Adrenal gland (tissue), 12 donors: ENCODE results near the gene DYNC1I2. TPM values are rescaled to one million over a fixed set of nuclear protein-coding genes. Genes with fewer than 3 reads are reported as not detected.

Experiments used
- DNase-seq, 7 donors: peaks; one replicate each; pipeline ENCODE4 v3.0.0-alpha.2; 2019 to 2020
- H3K27ac ChIP-seq, 5 donors: fragments of 200-600 bp; sonication (generic) in 4 of 5; 1 replicate in 3 of 5; 2 replicates in 2 of 5; pipeline versions ENCODE4 v1.5.1 to v1.8.0; 2016 to 2020; ENCODE audit warnings: mild to moderate bottlenecking in 1 of 5
- H3K27me3 ChIP-seq: fragments of 200-600 bp; 2 replicates; pipeline ENCODE4 v1.8.0; 2021
- H3K36me3 ChIP-seq, 2 donors: fragments of 200-600 bp; replicated peaks in 1 of 2; 1 replicate in 1 of 2; 2 replicates in 1 of 2; pipeline versions ENCODE4 v1.5.1 to v1.8.0; 2018 to 2022
- H3K4me1 ChIP-seq, 2 donors: fragments of 200-600 bp; replicated peaks in 1 of 2; 1 replicate in 1 of 2; 2 replicates in 1 of 2; pipeline versions ENCODE4 v1.5.1 to v1.8.0; 2018 to 2021
- H3K4me3 ChIP-seq, 4 donors: fragments of 200-600 bp; sonication (generic) in 3 of 4; one replicate each; pipeline ENCODE4 v1.5.1; 2016 to 2018
- H3K9me3 ChIP-seq, 3 donors: fragments of 200-600 bp; sonication (generic) in 1 of 3; replicated peaks in 1 of 3; 1 replicate in 2 of 3; 2 replicates in 1 of 3; pipeline versions ENCODE4 v1.5.1 to v1.8.0; 2016 to 2021
- POLR2A ChIP-seq, 2 donors: fragments of 450-650 bp; IDR thresholded peaks; one replicate each; pipeline ENCODE4 v1.6.1; 2017; ENCODE audit warnings: antibody characterized with exemption in 2 of 2, mild to moderate bottlenecking in 2 of 2, moderate library complexity in 1 of 2
- WGBS, 4 donors: extraction: QIAGEN DNeasy Blood & Tissue Kit in 2 of 4; methylation state at CpG; one replicate each; pipeline versions ENCODE4 v1.1.5 to v1.1.7; 2013 to 2017; 5-methylcytosine and 5-hydroxymethylcytosine counted together
- intact Hi-C, 2 donors: fragments of 100-400 bp; cut with DNase I; formaldehyde crosslinking; loops; one replicate each; pipeline versions ENCODE4 v1.14.1 to v1.15.0; 2022 to 2023
- polyA plus RNA-seq, 3 donors: library from polyadenylated mRNA; stranded (reverse); fragments of 200-250 nt in 2 of 3; fragments of 350-450 nt in 1 of 3; fragmentation: Illumina TruSeq in 1 of 3; extraction: RNeasy Lipid Tissue Mini Kit (QIAGEN cat#74804) in 1 of 3; gene quantifications; one replicate each; pipeline ENCODE4 v1.2.3, GENCODE V29; 2013 to 2014
- total RNA-seq, 9 donors: library from RNA; depleted of rRNA in 4 of 9; stranded (reverse); fragments of >200 nt in 4 of 9; fragments of 120-200 nt in 1 of 9; fragmentation: NEBNext Ultra II Directional in 1 of 9; extraction: Animal tissue kit (Norgen Biotek cat#: 25700) in 1 of 9; gene quantifications; one replicate each; pipeline versions ENCODE4 v1.1.0 to v1.2.4, GENCODE V29; 2013 to 2023
- TF ChIP-seq, protein P1 (sequence below), 6 experiments: fragments of 450-650 bp in 4 of 6; fragments of 200-600 bp in 2 of 6; sonication (generic) in 1 of 6; IDR thresholded peaks; 1 replicate in 5 of 6; 2 replicates in 1 of 6; pipeline versions ENCODE4 v1.5.1 to v1.8.0; 2016 to 2021; ENCODE audit warnings: antibody characterized with exemption in 6 of 6, mild to moderate bottlenecking in 2 of 6, moderate library complexity in 1 of 6
- donor health status: healthy with polysubstance abuse.
- donor health status: Bipolar disorder and iron deficiency.
- donor health status: DM: yes; HTN: yes; CAD: no.
- donor health status: DM: no; HTN: no; CAD: no.
- donor health status: DM: no; HTN: no; CAD: no.
- donor health status: DM: yes; HTN: yes; CAD: no.

DYNC1I2 gene
- total and polyA plus RNA-seq, 12 donors, result 55.5 to 146 (median 87.3) TPM

DNA sequence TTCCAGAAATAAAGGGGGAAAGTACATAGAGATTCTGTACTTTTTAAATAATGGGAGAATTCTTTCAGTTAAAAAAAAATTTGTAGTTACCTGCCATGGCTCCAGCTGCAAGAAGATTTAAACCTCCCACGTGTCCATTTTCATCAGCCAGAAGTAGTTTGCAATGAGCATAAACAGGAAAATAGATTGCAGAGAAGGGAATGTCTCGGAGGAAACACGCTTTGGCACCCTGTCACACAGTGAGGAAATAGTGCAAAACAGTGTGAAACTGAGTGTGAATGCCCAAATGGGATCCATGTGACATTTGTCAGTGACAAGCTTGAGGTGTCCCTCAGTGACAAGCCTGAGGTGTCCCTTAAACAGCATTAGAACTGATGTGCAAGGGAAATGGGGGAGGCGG, 104.1 kb downstream of the DYNC1I2 start:
- TF ChIP-seq, protein P1, sequence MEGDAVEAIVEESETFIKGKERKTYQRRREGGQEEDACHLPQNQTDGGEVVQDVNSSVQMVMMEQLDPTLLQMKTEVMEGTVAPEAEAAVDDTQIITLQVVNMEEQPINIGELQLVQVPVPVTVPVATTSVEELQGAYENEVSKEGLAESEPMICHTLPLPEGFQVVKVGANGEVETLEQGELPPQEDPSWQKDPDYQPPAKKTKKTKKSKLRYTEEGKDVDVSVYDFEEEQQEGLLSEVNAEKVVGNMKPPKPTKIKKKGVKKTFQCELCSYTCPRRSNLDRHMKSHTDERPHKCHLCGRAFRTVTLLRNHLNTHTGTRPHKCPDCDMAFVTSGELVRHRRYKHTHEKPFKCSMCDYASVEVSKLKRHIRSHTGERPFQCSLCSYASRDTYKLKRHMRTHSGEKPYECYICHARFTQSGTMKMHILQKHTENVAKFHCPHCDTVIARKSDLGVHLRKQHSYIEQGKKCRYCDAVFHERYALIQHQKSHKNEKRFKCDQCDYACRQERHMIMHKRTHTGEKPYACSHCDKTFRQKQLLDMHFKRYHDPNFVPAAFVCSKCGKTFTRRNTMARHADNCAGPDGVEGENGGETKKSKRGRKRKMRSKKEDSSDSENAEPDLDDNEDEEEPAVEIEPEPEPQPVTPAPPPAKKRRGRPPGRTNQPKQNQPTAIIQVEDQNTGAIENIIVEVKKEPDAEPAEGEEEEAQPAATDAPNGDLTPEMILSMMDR (IDR thresholded peaks at IDR 0.05), result no peak
- TF ChIP-seq POLR2A (IDR thresholded peaks at IDR 0.05), result no peak
- peaks cover 0 to 40% of the 10 kb centered on the region in 2 donors for H3K36me3 ChIP-seq
- intact Hi-C loops, result no loop called here
- H3K4me1 ChIP-seq, result no peaks in the 10 kb centered on the region
- WGBS, 4 donors, result 82 to 89% (median 88%) methylated on average over 4 of the region's 4 CpGs
- H3K27ac ChIP-seq, result no peak overlapping the region
- no peak for DNase-seq
- no peak overlapping the region for H3K4me3 ChIP-seq
- no peaks in the 10 kb centered on the region for H3K27me3 ChIP-seq
- H3K9me3 ChIP-seq, result no peaks in the 10 kb centered on the region

DNA sequence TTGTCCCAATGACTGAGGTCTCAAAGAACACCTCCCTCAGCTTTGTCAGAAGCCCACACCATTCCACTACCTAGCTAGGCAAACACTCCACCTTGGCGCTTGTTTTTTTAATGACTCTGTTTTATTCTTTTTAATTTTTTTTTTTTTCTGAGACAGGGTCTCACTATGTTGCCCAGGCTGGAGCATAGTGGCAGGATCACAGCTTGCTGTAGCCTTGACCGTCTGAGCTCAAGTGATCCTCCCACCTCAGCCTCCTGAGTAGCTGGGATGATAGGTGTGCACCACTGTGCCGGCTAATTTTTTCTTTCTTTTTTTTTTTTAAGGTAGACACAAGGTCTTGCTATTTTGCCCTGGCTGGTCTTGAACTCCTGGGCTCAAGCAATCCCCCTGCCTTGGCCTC, 104.9 kb downstream of the DYNC1I2 start:
- H3K9me3 ChIP-seq, result no peaks in the 10 kb centered on the region
- H3K4me3 ChIP-seq, result no peak overlapping the region
- H3K27ac ChIP-seq, result no peak overlapping the region
- TF ChIP-seq, protein P1 (IDR thresholded peaks at IDR 0.05), result no peak
- TF ChIP-seq POLR2A (IDR thresholded peaks at IDR 0.05), result no peak
- no peaks in the 10 kb centered on the region for H3K27me3 ChIP-seq
- intact Hi-C loops, result no loop called here
- 91 to 99% (median 94%) methylated on average over 3 of the region's 3 CpGs for WGBS, 4 donors
- no peak for DNase-seq
- H3K4me1 ChIP-seq, result no peaks in the 10 kb centered on the region
- peaks cover 0 to 32% of the 10 kb centered on the region in 2 donors for H3K36me3 ChIP-seq

DNA sequence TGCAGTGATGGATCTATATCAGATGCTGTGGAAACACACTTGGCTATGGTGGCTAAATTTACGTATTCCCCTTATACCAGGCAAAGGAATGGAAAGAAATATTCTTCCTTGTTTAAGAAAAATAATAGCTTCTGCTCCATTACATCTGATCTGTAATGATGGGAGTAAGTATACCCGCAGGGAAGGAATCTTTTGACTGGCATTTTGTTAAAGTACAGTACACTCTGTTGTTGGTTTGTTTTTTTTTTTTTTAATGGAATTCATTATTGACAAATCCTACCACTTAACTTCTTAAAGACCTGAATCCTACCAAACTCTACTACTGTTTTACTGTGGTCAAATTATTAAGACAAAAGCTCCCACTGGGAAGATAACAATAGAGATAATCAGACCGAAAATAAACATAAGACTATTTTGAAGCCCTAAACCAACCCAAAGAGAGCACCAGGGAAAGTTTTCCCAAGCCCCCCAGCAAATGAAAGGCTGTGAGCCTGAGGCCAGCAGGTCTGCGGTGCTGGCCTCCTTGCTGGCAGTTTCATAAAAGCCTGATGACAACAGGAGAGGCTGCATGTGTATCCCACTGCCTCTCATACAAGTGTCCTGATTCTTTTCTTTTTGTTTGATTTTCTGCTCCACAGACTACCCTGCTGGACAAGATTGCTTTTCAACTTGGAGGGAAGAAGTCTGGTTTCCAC, 105.8 kb downstream of the DYNC1I2 start:
- no peaks in the 10 kb centered on the region for H3K27me3 ChIP-seq
- no peak overlapping the region for H3K4me3 ChIP-seq
- H3K4me1 ChIP-seq, result no peaks in the 10 kb centered on the region
- no peaks in the 10 kb centered on the region for H3K9me3 ChIP-seq
- no peak for DNase-seq
- peaks cover 0 to 26% of the 10 kb centered on the region in 2 donors for H3K36me3 ChIP-seq
- no peak for TF ChIP-seq POLR2A (IDR thresholded peaks at IDR 0.05)
- TF ChIP-seq, protein P1 (IDR thresholded peaks at IDR 0.05), result no peak
- no peak overlapping the region for H3K27ac ChIP-seq
- WGBS, 4 donors, result 82 to 85% (median 84%) methylated on average over 4 of the region's 4 CpGs
- intact Hi-C loops, result no loop called here

DNA sequence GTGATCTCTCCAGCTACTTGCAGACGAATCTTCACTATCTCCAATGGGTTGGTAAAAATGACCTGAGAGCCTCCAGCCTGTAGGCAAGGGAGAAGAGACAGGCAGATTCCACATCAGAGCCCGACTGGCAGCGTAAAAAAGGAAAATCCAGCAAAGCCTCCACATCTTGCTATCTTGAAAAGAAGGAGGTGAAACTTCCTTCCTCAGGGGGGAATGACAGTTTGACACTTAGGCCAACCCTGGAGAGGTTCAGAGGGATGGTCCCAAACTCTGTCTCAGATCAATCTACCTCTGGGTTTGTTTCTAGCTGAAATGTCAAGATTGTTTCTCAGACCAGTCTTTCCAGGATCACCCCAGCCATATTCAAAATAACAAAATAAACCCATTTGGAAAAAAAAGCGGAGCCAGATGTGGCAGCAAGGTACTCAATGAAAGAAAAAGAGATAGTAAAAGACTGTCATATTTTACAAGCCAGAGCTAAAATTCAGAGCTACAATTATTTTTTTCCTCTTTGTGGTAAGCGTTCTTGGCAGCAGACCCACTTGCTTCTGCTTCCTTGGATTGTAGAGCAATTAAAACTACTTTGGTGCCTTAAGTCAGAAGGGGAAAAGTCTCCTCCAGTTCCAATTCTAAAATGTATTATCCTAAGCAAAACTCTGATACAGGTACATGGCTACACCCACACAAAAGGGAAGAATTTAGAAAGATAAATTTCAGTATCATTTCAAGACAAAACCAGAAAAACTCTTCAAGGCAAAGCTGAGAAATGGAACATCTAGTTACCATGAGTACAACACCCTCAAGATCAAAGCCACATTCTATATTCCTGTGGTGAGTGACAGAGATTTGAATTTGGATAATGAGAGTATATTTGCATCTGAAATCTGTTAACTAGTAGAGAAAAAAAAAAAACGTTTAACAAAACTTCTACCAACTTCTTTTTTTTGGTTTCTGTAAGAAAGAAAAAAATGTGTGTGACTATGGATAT, 106.7 kb downstream of the DYNC1I2 start:
- TF ChIP-seq, protein P1 (IDR thresholded peaks at IDR 0.05), result no peak
- no peak for TF ChIP-seq POLR2A (IDR thresholded peaks at IDR 0.05)

More for the DNA sequence above, 106.7 kb downstream of the DYNC1I2 start:
- no peak for DNase-seq
- Histone ChIP-seq H3K4me3 (no peak overlapping the region), H3K36me3 (peaks cover 0 to 26% of the 10 kb centered on the region in 2 donors), H3K27me3 (no peaks in the 10 kb centered on the region), H3K27ac (no peak overlapping the region), H3K9me3 (no peaks in the 10 kb centered on the region), H3K4me1 (no peaks in the 10 kb centered on the region)
- WGBS, 4 donors, result 74 to 79% (median 77%) methylated on average over 6 of the region's 6 CpGs
- intact Hi-C loops, result no loop called here
